Measurements from ENCODE around the gene ATP2C2.

Gene ATP2C2

DNA sequence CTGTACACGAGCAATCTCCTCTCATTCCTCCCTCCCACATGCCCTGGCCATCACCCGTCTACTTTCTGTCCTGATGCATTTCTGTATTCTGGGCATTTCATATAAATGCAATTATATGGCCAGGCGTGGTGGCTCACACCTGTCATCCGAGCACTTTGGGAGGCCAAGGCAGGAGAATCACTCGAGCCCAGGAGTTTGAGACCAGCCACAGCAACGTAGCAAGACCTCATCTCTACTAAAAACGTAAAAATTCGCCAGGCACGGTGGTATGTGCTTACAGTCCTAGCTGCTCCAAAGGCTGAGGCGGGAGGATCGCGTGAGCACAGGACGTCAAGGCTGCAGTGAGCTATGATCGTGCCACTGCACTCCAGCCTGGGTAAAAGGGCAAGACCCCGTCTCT is 131.3 kb downstream of the ATP2C2 start:
- no peak for DNase-seq

DNA sequence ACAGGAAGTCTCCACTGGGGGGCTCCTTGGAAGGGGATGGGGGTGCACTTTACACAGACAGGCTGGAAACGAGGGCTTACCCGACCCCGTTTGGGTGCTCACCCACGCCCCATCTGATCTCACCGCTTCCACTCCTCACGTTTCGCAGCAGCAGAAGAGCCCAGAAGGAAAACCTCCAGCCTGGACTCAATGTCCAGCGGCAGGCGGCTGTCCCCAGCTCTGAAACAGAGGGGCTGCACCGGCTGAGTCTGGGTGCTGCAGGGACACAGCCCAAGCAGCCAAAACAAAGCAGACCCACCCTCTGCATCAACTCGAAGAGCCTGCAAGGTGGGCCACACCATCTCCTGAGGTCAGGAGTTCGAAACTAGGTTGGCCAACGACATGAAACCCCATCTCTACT is 132.2 kb downstream of the ATP2C2 start:
- DNase-seq: no peak

DNA sequence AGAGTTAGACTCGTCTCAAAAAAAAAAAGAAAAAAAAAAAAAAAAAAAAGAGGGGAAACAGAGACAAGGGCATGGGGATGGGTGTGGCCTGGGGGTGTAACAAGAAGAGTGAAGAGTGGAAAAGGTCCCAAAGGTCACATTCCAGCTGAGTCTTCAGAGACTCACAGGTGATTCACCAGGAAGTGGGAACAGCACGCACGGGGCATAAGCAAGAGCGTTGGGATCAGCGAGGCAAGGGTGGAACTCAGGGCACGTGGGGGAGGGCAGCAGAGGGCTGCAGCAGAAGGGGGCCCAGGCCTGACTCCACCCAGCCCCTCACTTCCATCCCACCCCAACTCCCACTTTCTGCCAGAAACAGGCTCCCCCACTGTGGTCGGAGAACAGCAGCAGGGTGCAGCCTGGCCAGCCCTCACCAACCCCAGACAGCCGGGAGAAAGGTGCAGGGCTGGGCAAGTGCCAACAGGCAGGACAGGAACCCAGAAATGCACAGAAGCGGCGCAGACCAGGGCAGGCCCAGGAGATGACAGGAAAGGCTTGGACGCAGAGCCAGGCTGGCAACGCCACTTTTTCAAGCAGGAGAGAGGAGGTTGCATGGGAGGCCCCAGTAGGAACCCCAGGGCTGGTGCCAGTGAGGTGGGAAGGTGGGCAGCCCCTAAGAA is 132.9 kb downstream of the ATP2C2 start:
- no peak for DNase-seq

DNA sequence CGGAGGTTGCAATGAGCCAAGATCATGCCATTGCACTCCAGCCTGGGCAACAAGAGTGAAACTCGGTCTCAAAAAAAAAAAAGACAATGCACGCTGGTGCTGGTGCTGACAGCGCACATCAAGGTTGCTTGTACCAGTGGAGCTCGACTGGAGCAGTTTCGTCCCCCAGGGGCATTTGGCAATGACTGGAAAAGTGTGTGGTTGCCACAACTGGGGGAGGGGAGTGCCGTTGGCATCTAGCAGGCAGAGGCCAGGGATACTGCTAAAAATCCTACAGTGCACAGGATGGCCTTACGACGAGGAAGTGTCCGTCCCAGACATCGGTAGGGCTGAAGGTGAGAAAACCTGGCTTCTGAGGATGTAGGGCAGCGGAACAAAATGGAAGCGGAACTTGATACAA is 133.7 kb downstream of the ATP2C2 start:
- DNase-seq: no peak

DNA sequence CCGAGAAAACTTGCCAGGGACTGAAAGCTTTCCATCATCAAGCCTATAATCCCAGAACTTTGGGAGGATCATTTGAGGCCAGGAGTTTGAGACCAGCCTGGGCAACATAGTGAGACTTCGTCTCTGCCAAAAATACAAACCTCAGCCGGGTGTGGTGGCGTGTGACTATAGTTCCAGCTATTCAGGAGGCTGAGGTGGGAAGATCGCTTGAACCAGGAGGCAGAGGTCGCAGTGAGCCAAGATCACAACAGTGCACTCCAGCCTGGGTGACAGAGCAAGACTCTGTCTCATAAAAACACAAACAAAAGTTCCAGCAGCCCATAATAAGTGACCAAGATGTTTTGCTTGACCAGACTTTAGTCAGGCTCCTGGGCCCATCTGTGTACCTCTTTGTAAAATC is 134.2 kb downstream of the ATP2C2 start:
- DNase-seq: no peak

DNA sequence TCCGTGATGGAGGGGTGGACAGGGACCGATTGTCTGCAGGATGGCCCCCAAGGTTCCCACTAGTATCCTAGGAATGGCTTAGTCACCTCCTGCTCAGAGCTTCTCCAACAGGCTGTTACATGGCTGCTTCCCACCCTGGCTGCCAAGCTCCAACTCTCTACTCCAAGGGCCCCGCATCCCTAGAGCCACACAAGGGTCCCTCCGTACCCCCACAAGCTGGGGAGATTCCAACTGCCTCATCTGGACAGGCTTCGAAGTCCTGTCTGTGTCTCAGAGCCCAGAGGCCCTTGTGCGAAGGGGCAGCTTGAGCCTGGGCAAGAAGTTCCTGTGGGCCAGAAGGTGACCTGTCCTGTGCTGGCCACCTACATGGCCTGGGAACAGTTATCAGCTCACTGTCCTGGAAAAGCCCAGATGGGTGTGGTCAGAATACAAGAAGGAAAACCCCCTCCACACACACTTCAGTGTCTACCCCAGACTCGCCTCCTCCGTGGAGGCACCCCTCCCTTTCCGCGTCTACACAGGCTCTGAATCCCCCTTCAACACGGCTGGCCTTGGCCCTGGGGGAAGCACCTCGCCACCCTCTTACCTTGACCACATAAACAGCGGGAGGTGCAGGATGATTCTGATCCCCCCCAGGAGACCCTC is 135.5 kb downstream of the ATP2C2 start:
- DNase-seq: no peak

DNA sequence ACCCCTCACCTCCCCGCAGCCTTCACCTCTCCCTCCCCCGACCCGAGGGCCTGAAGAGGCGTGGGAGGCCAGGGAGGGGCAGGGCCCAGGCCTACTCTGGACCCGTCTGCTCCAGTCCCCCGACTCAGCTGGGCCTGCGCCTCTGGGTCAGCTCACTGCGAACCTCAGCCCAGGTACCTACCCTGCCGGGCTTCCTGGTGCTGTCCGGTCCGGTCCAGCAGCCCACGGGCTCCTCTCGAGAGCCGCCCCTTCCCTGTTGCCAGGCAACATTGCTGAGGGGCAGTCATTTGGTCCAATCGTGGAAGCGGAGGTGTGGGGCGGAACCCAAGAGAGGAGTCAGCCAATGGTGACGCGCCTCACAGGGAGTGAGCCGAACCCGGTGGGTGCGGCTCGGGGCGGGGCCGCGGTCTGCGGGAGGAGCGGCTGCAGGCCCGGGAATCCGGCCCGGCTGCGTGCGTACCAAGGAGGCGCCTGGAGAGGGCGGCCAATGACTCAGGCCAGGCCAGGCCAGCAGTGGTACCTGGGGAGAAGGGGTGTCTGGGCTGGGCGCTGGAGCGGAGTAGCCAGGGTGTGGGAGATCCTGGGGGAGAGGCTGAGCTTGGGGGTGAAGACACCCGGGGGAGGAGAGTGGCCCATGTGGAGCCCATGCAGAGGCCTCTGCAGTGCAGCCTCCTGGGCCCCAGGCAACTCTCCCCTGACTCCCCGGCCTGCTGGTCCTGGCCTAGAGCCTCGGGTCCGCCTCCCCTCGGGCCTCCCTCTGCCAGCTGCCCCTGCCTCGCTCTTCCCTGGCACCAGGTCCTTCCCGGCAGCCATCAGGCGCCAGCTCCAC is 136.3 kb downstream of the ATP2C2 start, which contains the start of gene MEAK7:
MEAK7 (minus strand) TSS at position 240 of the 829 bp plus-strand sequence. CDS start 6,573 bp downstream, outside the sequence.
- peak; percentile 96 to 98 for DNase-seq

DNA sequence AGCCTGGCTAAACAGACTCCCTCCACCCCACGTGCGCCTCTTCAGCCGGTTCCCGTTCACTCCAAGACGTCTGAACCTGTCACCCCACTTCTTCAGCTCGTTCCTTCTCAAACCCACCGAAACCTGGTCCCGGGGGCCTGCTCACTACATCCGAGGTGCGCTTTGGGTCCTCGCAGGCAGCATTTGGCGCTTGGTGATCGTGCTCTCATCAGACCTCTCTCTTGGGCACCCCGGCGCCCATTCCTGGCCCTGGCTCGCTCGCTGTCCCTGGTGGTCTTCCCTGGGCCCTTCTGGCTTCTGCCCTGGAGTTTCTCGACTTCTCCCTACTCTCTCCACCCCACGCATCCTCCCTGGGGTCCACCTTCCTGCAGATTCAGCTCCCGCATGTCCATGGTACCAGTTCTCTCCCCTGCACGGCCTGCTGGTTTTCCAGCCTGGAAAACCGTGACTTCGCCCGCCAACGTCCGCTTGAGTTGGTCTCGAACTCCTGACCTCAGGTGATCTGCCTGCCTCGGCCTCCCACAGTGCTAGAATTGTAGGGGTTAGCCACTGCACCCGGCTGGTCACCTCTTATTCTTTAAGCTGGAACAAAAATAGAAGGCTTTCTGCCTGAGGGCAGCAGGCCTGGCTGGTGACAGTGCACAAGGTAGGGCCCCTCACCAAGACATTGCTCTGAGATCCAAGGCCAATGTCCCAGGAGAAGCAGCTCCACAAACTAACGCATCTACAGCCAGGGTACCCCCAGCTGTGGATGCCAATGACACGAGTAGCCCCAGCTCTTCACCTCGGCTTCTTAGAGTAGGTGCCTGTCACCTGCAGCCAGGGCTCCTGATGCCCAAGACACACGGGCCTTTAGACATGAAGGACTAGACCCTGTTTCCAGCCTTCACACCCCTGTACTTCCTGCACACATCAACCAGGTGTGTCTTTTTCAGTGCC is 137.2 kb downstream of the ATP2C2 start:
- peak in 1 of 2 donors; percentile 8 for DNase-seq

DNA sequence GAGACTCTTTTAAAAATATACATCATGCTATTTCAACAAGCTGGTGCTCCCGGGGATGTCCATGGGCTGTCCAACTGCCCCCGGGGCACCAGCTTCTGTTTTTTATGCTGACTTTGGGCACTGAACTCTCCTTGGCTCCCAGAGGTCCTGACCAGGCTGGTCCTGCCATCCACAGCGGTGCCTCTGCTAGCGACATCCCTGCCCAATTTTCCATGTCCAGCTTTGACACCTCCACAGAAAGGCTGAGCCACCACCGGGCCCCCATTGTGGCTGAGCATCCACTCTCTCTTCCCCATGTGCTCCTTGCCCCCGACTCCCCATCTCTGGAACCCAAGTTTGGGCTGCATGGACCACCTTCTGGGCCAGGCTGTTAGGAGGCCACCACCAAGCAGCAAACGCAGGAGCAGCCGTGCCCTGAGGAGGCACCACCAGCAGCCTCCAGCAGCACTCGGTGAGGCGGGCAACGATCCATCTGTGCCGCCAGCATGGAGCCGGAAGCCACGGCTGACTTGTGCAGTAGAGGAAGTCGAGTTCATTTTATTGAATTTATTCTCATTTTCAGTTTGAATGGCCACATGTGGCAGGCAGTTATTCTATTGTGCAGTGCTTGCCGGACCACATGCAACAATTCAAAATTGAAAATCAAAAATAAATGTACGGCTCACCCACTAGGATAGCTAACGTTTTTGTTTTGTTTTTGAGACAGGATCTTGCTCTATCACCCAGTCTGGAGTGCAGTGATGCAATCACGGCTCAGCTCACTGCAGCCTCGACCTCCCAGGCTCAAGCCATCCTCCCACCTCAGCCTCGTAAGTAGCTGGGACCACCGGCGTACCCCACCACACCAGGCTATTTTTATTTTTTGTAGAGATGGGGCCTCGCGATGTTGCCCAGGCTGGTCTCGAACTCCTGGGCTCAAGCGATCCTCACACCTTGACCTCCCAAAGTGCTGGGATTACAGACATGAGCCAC is 139.0 kb downstream of the ATP2C2 start:
- DNase-seq: peak; percentile 23 to 32

DNA sequence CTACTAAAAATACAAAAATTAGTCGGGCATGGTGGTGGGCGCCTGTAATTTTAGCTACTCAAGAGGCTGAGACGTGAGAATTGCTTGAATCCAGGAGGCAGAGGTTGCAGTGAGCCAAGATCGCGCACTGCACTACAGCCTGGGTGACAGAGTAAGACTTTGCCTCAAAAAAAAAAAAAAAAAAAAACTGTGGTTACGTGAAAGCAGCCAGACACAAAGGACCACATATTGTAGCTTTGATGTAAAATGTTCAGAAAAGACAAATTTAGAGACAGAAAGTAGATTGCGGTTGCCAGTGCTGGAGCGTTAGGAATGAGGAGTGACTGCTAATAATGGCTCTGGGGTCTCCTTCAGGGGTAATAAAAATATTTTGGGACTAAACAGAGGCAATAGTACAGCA is 140.2 kb downstream of the ATP2C2 start:
- peak; percentile 25 to 56 for DNase-seq

DNA sequence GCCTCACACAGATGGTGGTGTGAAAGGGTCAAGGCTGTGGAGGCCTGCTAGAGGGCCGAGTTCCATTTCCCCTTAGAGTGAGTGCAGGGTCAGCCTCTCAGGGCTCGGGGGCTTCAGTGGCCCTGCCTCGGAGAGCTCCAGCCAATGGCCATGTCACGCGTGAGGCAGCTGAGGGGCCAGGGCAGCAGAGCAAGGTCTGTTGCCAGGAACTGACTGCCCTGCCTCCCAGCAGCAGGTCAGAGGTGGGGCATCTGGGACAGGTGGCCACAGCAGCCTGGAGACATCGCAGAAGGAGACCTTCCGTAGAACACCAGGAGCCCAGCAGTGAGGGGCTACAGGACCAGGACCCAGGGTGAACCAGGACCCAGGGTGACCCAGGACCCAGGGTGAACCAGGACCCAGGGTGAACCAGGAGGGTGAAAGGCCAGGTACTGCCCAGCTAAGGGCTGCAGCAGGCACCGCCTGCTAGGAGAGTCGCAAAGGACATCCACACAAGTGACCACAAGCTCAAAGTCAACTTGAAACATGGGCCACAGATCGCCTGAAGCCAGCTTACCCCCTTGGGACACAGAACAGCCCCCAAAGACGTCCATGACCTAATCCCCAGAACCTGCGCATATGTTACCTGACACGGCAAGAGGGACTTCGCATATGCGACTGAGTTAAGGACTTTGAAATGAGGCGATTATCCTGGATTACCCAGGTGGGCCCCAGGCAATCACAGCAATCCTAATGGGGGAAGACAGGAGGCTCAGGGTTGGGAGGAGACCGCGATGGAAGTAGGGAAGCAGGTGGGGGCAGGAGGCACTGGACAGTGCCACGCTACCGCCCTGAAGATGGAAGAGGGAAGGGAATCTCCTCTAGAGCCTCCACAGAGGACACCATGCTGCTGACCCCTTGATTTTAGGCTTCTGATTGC is 141.0 kb downstream of the ATP2C2 start:
- no peak for DNase-seq

DNA sequence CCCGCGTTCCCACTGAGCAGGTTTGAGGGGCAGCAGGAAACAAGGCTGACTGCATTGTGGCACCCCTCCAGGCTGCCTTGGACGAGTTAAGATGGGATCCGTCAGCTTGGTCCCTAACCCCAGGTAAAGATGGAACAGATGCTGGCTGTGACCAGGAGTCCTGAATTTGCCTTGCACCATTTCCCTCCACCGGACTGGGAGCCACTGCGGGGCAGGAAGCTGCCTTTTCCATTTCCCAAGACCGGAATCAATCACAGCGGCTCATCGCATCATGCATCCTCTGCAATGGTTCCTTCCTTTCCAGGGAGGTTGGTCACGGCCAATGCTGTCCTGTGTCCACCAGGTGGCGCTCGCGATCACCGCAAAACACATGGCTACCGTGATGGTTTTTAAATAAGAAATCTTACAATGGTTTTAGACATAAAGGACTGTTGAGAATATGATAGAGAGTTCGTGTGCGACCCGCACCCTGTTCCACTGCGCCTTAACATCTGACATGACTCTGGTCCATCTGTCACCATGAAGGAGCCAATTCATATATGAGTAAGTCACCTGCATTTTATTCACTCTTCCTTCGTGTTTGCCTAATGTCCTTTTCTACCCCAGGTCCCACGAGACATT is 143.0 kb downstream of the ATP2C2 start:
- DNase-seq: peak; percentile 79 to 86

DNA sequence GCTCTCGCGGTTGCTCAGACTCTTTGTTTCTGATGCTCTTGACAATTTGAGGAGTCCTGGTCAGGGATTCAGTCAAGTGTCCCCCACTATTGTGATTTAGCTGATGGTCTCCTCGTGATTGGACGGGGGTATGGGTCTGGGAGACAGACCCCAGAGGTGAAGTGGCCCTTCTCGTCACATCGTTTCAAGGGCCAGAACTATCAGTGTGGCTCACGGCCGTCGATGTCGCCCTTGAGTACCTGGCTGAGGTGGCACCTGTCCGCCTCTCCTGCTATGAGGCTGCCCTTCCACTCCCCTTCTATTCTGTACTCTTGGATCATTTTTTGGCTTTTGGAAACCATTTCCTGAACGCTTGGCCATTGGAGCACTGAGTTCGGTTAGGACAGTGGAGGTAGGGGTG is 143.5 kb downstream of the ATP2C2 start:
- no peak for DNase-seq

DNA sequence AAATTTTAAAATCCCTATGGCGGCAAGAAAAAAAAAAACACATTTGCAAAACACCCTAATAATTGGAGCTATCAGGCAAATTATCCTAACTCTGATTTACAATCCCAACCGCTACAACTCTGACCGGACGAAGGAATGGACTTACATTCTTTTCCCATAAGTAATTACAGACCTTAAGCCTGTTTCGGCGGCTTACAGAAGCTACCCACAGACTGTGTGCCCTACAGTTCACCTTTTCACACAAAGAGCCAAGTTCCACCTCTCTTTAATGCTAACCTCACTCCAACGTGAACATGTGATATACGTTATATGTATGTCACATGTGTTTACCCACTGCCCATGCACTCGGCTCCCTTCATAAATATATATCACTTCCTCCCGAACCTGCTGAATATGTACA is 144.8 kb downstream of the ATP2C2 start:
- no peak for DNase-seq

DNA sequence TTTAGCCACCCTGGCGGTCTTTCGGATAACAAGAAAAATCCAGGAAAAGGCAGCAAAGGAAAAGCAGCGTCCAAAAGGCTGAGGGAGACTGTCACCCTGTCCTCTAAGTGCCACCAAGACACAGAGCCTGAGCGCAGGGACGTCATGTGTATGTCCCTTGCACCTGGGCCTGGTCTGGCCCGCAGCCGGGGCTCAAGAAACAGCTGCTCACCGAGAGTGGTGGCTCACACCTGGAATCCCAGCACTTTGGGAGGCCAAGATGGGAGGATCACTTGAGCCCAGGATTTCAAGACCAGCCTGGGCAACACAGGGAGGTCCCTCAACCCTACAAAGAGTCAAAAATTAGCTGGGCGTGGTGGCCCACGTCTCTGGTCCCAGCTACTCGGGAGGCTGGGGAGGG is 145.3 kb downstream of the ATP2C2 start:
- DNase-seq: no peak

All from CD4-positive, alpha-beta T cell treated with Interleukin-4 for 1 hour (primary cell).